GM18951 (cell line): ENCODE data around the gene MAGEA9.
"Not testable (repeated sequence)": the region's sequence is repeated elsewhere in the genome, so short reads cannot be mapped to it uniquely, and the experiment has no call there.

Source experiments
- POLR2A ChIP-seq: IDR thresholded peaks from 4 replicates; pipeline ENCODE4 v1.6.1; 2011; ENCODE audit warnings: mild to moderate bottlenecking; ENCODE audit not compliant: insufficient read length, insufficient read depth; ENCODE audit errors: extremely low read depth
- in situ Hi-C: fragments of 300-500 bp; cut with MboI; formaldehyde crosslinking; loops from one replicate; pipeline ENCODE4 v1.12.0; 2022; ENCODE audit warnings: low sequenced_read_pairs, mixed read lengths, inconsistent platforms; ENCODE audit not compliant: unreplicated experiment

MAGEA9 gene

DNA sequence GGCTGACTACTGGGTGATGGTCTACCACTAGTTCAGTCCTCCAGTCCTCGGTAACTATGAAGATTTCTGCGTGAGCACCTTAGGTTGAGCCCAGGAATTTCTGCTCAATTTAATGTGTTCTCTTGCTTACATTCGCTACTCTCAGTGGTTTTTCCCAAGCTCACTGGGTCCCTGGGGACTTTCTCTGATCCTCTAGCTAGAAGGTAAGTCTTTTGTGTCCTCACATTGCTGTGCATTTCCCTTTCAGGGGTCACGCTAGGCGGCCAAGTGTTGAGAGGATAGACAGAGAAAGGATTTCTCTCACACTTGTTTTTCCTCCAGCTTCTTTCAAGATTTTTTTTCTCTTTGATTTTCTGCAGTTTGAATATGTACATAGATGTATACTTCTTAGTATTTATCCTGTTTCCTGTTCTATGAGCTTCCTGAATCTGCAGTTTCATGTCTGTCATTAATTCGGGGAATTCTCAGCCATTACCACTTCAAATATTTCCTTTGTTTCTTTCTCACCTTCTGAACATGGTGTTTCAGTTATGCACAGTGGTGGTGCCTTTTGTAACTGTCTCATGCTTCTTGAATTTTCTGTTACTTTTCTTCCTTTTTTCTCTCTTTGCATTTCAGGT, 17.5 kb downstream of the MAGEA9 start:
- in situ Hi-C loops, result no loop called here

DNA sequence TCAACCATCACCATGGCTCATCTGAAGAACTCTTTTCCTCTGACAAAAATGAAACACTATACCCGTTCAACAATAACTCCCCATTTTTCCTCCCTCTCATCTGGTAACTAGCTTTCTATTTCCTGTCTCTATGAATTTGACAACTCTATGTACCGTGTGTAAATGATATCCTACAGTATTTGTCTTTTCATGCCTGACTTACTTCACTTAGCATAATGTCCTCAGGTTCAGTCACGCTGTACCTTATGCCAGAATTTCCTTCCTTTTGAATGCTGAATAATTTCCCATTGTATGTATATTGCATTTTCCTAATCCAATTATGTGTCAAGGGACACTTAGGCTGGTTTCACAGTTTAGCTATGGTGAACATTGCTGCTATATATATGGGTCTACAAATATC, 18.2 kb downstream of the MAGEA9 start:
- no peak for TF ChIP-seq POLR2A
- in situ Hi-C loops, result no loop called here

More for the DNA sequence above, 17.5 kb downstream of the MAGEA9 start:
- TF ChIP-seq POLR2A, result no peak

DNA sequence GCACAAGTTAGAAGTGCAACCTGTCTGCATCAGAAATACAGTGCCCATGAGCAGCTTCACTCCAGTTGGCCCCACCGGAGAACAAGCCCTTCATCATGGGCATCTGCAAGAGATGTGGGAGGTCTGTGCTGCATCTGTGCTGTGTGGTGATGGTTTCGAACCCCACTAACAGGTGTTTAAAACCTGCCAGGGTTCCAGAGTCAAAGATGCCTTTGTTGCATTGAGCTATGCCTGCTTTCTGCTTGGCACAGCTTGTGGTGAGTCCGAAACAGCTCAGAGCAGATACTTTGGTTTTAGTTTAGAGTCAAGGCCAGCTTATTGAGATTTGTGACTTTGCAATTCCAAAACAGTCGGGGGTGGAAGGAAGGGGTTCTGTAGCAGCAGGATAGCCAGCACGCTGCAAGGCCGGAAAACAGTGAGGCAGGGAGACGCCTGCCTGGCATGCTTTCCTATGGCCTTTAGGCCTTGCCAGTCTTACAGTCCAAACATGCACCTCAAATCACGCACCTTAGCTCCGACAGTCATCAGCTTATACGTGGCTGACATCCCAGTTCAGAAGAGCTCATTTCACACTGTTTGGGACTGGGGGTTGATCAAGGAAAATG, 21.8 kb downstream of the MAGEA9 start:
- in situ Hi-C loops, result no loop called here
- no peak for TF ChIP-seq POLR2A

DNA sequence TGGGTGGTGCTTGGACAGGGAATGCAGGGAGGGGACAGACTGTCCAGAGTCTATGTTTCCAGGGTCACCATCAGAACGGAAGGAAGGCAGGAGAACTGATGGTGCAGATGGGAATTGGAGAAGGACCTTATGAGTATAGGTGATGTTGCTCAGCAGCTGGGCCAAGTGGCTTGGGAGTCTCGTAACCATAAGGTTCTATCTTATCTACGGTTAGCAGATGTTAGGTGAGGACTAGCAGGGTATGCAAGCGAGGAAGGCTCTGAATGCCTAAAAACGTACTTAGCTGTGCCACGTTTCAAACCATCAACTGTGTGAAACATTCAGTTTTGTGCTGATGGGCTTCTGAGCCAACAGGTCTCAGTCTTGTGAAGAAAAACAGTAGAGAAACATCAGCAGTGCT, 22.4 kb downstream of the MAGEA9 start:
- no peak for TF ChIP-seq POLR2A
- in situ Hi-C loops, result no loop called here

- TF ChIP-seq POLR2A, result no peak
- in situ Hi-C loops, result no loop called here
These were observed 26.2 kb downstream of the MAGEA9 start for GRCh38 chrX:149807747-149808458.

- no peak for TF ChIP-seq POLR2A
- in situ Hi-C loops, result no loop called here
These were observed 36.9 kb downstream of the MAGEA9 start for GRCh38 chrX:149818652-149819051.

DNA sequence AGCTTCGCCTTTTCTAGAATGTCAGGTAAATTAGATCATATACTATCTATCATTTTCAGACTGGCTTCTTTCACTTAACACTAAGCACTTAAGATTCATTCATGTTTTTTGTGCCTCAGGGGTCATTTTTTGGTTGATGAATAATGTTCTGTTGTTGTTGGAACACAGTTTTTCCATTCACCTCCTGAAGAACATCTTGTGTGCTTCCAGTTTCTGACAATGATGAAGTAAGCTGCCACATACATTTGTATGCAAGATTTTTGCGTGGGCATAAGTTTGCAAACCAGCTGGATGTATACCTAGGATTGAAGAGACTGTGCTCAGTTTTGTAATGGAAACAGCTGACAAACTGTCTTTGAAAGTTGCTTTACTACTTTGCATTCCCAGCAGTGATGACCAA, 37.6 kb downstream of the MAGEA9 start:
- in situ Hi-C loops, result no loop called here
- TF ChIP-seq POLR2A, result no peak

GRCh38 chrX:149825424-149825823, 43.7 kb downstream of the MAGEA9 start:
- in situ Hi-C loops, result no loop called here
- TF ChIP-seq POLR2A, result no peak

DNA sequence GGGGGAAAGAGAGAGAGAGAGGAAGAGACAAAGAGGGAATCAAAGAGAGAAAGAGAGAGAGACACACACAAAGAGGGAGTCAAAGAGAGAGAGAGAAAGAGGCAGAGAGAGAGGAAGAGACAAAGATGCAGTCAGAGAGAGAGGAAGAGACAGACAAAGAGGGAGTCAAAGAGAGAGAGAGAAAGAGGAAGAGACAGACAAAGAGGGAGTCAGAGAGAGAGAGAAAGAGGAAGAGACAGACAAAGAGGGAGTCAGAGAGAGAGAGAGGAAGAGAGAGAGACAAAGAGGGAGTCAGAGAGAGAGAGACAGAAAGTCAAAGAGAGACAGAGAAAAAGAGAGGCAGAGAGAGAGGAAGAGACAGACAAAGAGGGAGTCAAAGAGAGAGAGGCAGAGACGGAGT, 45.5 kb downstream of the MAGEA9 start:
- TF ChIP-seq POLR2A, result no peak
- in situ Hi-C loops, result no loop called here

GRCh38 chrX:149829751-149830191, 48.0 kb downstream of the MAGEA9 start:
- in situ Hi-C loops, result no loop called here
- TF ChIP-seq POLR2A, result no peak

- in situ Hi-C loops, result no loop called here
- TF ChIP-seq POLR2A, result no peak
These were observed 48.6 kb downstream of the MAGEA9 start for GRCh38 chrX:149830192-149830873.

DNA sequence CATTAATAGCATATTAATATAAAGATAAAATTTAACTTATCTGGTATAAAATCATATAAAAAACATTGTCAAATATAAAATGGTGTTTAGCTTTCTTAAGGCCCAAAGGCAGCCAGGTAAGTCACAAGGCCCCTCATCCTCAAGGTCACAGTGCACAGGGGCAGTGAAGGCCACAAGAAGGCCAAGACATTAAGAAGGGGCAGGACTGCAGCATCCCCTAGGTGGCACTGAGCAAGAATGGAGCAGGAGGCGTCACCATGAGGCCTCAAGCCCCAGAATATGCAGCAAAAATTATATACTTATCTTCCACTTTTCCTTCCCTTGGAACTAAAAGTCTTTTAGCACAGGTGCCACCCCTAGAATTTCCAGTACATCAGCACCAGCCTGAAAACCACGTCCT, 49.7 kb downstream of the MAGEA9 start:
- in situ Hi-C loops, result no loop called here
- no peak for TF ChIP-seq POLR2A

DNA sequence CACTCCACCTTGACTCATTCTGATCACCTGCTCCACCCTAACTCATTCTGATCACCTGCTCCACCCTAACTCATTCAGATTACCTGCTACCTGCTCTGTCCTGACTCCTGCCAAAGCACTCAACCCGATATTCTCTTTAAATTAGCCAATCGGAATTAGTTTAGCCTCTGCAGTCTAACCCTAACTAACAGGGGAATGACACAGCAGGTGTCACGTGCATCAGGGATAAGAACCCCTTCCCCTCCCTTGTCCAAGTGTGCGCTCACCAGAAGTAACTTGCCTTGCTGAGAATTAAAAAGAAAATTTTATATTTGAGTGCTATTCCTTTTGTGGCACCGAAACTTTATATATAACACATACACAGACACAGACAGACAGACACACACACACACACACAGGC, 55.0 kb downstream of the MAGEA9 start:
- in situ Hi-C loops, result not testable (repeated sequence)

DNA sequence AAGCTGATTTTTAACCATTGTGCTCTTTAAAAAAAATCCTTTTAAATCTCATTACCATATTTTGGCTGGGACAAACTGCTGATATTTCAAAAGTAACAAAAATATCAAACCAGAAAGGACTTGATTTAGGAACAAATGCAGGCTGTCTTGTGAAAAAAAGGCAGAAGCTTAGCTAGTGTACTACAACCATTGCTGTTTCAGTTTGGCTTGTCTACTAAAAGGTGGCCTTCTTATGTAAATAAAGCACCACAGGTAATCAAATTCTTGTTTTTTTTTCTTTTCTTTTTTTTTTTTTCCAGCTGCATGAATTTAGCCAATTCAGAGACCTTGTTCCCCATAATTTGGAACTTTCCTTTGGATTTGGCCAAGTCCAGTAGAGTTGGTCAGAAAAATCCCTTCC, 55.4 kb downstream of the MAGEA9 start:
- in situ Hi-C loops, result no loop called here
- TF ChIP-seq POLR2A, result no peak
